ENCODE results near the gene MAP1A. TPM values are rescaled to one million over a fixed set of nuclear protein-coding genes. Genes with fewer than 3 reads are reported as not detected.

Gene MAP1A
- total and polyA plus RNA-seq, 2 of the 13 experiments (the other 11 are each of a cell fraction or from before 2014, with no cell fraction given): 0.01 to 0.07 TPM

DNA sequence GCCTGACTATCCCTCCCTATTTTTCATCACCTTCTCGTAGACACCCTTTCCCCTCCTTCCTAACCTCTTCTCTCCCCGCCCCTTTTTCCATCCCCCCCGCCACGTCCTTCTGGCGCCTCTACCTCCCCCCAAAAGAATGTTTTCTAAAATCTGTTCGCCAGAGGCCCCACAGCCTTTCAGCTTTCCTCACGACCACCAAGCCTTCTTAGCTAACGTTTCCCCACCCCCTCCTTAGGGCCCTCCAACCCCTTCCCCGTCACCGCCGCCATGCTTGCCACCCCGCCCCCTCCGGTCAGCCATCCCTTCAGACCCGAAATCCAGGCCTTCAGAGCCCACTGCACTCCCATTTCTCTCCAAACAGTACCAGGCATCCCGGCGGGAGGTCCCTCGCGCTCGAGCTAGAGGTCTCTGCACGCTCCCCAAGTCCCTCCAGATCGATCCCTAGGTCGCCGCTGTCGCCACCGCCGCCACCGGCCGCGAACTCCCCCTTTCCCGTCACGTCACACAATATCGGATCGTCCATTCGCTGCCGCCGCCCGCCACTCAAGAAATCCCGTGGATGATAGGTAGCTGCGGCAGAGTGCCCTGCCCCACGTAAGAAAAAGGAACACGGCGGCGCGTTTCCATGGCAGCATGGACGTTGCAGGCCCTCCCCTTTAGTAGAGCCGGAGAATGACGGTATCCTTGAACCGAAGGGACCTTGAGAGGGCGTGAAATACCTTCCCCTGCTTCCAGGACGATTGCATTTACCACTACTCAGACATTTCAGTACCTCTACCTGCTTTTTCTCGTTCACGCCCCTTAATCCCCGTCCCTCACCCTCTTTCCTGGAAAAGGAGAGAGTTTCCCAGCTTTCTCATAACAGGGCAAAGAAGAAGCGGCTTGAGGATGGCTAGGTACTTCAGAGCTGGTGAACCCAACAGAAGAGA lies 24.5 kb upstream of the MAP1A start, which contains the start of gene TP53BP1 (continued):
- TF ChIP-seq GATA4 (IDR thresholded peaks at IDR 0.05; ENCODE audit: borderline replicate concordance, low read depth) (no peak), ZNF274 (CRISPR knock-in tag; IDR thresholded peaks at IDR 0.05) (peak; percentile 43; the same call in 1 of the 2 replicates), NFYB (CRISPR knock-in tag; IDR thresholded peaks at IDR 0.05) (peak; percentile 95), KLF11 (CRISPR knock-in tag; IDR thresholded peaks at IDR 0.05) (no peak), SIX1 (CRISPR knock-in tag; IDR thresholded peaks at IDR 0.05; ENCODE audit: borderline replicate concordance) (no peak), MED1 (CRISPR knock-in tag; IDR thresholded peaks at IDR 0.05) (0 out of 2 replicates have a peak, but pooled peaks have one; percentile 26), GATAD2A (CRISPR knock-in tag; IDR thresholded peaks at IDR 0.05) (0 out of 2 replicates have a peak, but pooled peaks have one; percentile 25), KLF9 (CRISPR knock-in tag; IDR thresholded peaks at IDR 0.05; ENCODE audit: low read depth) (peak; percentile 19; the same call in 1 of the 2 replicates), ZNF687 (CRISPR knock-in tag; IDR thresholded peaks at IDR 0.05) (peak; percentile 66), IRF1 (CRISPR knock-in tag; IDR thresholded peaks at IDR 0.05; ENCODE audit: low read depth) (no peak), ZNF354B (CRISPR knock-in tag; IDR thresholded peaks at IDR 0.05) (no peak), SKI (IDR thresholded peaks at IDR 0.05; ENCODE audit: partially characterized antibody) (peak; percentile 37), ZNF329 (CRISPR knock-in tag; IDR thresholded peaks at IDR 0.05; ENCODE audit: low read depth) (no peak), THRA (CRISPR knock-in tag; IDR thresholded peaks at IDR 0.05; ENCODE audit: borderline replicate concordance) (peak; percentile 69; the same call in 1 of the 2 replicates)
- TF ChIP-seq, protein P1, sequence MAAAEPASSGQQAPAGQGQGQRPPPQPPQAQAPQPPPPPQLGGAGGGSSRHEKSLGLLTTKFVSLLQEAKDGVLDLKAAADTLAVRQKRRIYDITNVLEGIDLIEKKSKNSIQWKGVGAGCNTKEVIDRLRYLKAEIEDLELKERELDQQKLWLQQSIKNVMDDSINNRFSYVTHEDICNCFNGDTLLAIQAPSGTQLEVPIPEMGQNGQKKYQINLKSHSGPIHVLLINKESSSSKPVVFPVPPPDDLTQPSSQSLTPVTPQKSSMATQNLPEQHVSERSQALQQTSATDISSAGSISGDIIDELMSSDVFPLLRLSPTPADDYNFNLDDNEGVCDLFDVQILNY (CRISPR knock-in tag; conservative IDR thresholded peaks at IDR 0.05): 0 out of 2 replicates have a peak, but pooled peaks have one; percentile 12
- TF ChIP-seq, protein P2, sequence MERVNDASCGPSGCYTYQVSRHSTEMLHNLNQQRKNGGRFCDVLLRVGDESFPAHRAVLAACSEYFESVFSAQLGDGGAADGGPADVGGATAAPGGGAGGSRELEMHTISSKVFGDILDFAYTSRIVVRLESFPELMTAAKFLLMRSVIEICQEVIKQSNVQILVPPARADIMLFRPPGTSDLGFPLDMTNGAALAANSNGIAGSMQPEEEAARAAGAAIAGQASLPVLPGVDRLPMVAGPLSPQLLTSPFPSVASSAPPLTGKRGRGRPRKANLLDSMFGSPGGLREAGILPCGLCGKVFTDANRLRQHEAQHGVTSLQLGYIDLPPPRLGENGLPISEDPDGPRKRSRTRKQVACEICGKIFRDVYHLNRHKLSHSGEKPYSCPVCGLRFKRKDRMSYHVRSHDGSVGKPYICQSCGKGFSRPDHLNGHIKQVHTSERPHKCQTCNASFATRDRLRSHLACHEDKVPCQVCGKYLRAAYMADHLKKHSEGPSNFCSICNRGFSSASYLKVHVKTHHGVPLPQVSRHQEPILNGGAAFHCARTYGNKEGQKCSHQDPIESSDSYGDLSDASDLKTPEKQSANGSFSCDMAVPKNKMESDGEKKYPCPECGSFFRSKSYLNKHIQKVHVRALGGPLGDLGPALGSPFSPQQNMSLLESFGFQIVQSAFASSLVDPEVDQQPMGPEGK (CRISPR knock-in tag; IDR thresholded peaks at IDR 0.05): peak; percentile 49; the same call in 1 of the 2 replicates

All from HepG2 (cell line).